Germinal center (tissue), 1 donor: Measurements from ENCODE around the gene CCDC182.

Source experiments
- DNase-seq: peaks from one replicate; pipeline ENCODE4 v3.0.0; 2012; ENCODE audit warnings: mixed read lengths, low spot score

CCDC182 gene

DNA sequence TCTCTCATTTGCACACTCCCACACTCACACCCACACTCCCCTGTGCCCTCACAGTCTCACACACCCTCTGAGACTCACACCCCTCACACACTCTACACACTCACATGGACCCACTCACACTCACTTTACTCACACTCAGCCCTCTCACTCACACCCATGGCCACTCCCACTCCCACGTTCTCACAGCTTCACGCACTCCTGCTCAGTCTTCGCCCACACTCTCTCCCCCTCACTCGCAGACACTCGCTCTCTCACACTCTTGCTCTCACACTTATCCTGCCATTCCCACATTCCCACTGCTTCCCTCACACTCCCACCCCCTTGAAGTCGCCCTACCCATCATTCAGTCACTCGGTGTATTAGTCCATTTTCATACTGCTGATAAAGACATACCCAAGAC, 47.9 kb downstream of the CCDC182 start:
- no peak for DNase-seq

- no peak for DNase-seq
These were observed 49.0 kb downstream of the CCDC182 start for GRCh38 chr17:57696050-57696449.
